Ishikawa (cell line): ENCODE measurements around the gene NDC80.

ENCODE experiments used
- CREB1 ChIP-seq: IDR thresholded peaks from 2 replicates; pipeline ENCODE4 v1.6.1; 2012; ENCODE audit warnings: low read depth
- MAX ChIP-seq: IDR thresholded peaks from 2 replicates; pipeline ENCODE4 v1.6.1; 2012

DNA sequence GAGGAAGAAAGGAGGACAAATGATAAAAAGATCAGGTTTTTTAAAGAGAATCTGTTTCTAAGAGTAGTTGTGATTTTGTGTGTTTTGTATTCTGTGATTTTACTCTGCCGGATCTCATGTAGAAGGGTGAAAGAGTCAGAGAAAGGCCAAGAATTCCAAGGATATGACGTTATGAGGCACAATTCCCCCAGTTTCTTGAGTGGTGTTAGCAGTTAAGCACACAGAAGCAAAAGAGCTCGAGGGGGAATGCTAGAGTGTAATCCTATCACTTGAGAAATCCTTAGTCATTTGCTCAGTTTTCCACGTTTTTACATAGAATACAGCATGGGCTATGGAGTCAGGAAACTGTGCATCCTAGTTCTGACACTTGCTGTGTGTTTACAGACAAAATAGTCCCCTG is 34.9 kb upstream of the NDC80 start:
- no peak for TF ChIP-seq CREB1
- no peak for TF ChIP-seq MAX
